Measurements from ENCODE around the gene UMODL1.
A peak's percentile ranks its signal among the peaks of the same experiment; 100 is the strongest.

UMODL1 gene

GRCh38 chr21:42117229-42117966 lies 46.3 kb downstream of the UMODL1 start:
- peak; percentile 88 for DNase-seq

GRCh38 chr21:42117967-42118780 lies 47.1 kb downstream of the UMODL1 start:
- DNase-seq: peak; percentile 69

- DNase-seq: peak; percentile 91
These were observed 47.8 kb downstream of the UMODL1 start for GRCh38 chr21:42118901-42119300.

- peak; percentile 45 for DNase-seq
These were observed 49.2 kb downstream of the UMODL1 start for GRCh38 chr21:42120101-42120902.

GRCh38 chr21:42120903-42121535 lies 49.9 kb downstream of the UMODL1 start:
- DNase-seq: no peak

GRCh38 chr21:42121794-42122193 lies 50.7 kb downstream of the UMODL1 start:
- DNase-seq: peak; percentile 70

- no peak for DNase-seq
These were observed 51.3 kb downstream of the UMODL1 start for GRCh38 chr21:42122398-42122797.

GRCh38 chr21:42122808-42123207 lies 51.7 kb downstream of the UMODL1 start:
- DNase-seq: no peak

GRCh38 chr21:42123219-42123908 lies 52.2 kb downstream of the UMODL1 start:
- DNase-seq: no peak

- DNase-seq: no peak
These were observed 53.0 kb downstream of the UMODL1 start for GRCh38 chr21:42124081-42124480.

- DNase-seq: no peak
These were observed 53.9 kb downstream of the UMODL1 start for GRCh38 chr21:42124826-42125570.

- peak; percentile 53 for DNase-seq
These were observed 54.7 kb downstream of the UMODL1 start for GRCh38 chr21:42125571-42126544.

- DNase-seq: no peak
These were observed 56.3 kb downstream of the UMODL1 start for GRCh38 chr21:42127164-42128150.

GRCh38 chr21:42129300-42130266 lies 58.5 kb downstream of the UMODL1 start:
- no peak for DNase-seq

GRCh38 chr21:42130441-42130840 lies 59.3 kb downstream of the UMODL1 start:
- no peak for DNase-seq

- no peak for DNase-seq
These were observed 61.1 kb downstream of the UMODL1 start for GRCh38 chr21:42132183-42132582.

- DNase-seq: no peak
These were observed 62.0 kb downstream of the UMODL1 start for GRCh38 chr21:42133131-42133530.
